Uterus (tissue), 2 donors: ENCODE data around the gene ABCA1.

Experiments used
- CTCF ChIP-seq, 4 experiments: fragments of 200-600 bp in 2 of 4; fragments of 450-650 bp in 2 of 4; sonication (generic) in 2 of 4; IDR thresholded peaks; one replicate each; pipeline ENCODE4 v1.5.1; 2016 to 2019; ENCODE audit warnings: antibody characterized with exemption in 4 of 4, mild to moderate bottlenecking in 2 of 4, moderate library complexity in 1 of 4
- POLR2A ChIP-seq, 2 donors: fragments of 450-650 bp; IDR thresholded peaks; one replicate each; pipeline ENCODE4 v1.6.1; 2016; ENCODE audit warnings: antibody characterized with exemption in 2 of 2, mild to moderate bottlenecking in 1 of 2, moderate library complexity in 1 of 2

DNA sequence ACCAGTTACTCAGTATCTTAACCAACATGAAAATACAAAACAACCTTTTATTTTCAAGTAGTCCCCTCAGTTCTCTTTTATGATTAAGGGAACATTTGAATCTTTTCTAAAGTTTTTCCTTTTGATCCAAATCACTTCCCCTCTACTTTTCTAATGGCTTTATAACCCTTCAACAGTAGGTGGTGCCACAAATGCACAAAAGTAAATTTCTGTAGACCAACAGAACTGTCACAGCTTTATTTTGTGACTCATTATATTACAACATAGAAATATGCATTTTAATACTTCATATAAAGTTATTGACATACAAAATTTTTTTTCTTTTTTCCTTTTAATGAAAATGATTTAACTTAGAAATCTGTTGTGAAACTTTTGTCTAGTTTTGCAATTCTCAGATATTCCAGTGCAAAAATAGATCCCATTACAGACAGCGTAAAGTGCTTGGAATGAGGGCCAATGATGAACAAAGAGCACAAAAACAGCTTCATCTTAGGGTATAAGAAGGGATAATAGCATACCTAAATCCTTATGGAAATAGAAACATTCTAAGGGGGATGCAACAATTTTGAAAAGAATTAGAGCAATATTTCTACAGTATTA, 147.1 kb downstream of the ABCA1 start:
- peak in 1 of 4 experiments; percentile 18 for TF ChIP-seq CTCF (IDR thresholded peaks at IDR 0.05)
- TF ChIP-seq POLR2A (IDR thresholded peaks at IDR 0.05), result no peak
